NCI-H526 treated with DMSO at 0.1 percent for 48 hours (cell line): ENCODE data around the gene AARS2.
A peak's percentile ranks its signal among the peaks of the same experiment; 100 is the strongest.
"Not testable (repeated sequence)": the region's sequence is repeated elsewhere in the genome, so short reads cannot be mapped to it uniquely, and the experiment has no call there.

ENCODE experiments used
- DNase-seq: peaks from one replicate; lab custom pipeline; 2025; lab: John Stamatoyannopoulos, UW

The AARS2 gene

DNA sequence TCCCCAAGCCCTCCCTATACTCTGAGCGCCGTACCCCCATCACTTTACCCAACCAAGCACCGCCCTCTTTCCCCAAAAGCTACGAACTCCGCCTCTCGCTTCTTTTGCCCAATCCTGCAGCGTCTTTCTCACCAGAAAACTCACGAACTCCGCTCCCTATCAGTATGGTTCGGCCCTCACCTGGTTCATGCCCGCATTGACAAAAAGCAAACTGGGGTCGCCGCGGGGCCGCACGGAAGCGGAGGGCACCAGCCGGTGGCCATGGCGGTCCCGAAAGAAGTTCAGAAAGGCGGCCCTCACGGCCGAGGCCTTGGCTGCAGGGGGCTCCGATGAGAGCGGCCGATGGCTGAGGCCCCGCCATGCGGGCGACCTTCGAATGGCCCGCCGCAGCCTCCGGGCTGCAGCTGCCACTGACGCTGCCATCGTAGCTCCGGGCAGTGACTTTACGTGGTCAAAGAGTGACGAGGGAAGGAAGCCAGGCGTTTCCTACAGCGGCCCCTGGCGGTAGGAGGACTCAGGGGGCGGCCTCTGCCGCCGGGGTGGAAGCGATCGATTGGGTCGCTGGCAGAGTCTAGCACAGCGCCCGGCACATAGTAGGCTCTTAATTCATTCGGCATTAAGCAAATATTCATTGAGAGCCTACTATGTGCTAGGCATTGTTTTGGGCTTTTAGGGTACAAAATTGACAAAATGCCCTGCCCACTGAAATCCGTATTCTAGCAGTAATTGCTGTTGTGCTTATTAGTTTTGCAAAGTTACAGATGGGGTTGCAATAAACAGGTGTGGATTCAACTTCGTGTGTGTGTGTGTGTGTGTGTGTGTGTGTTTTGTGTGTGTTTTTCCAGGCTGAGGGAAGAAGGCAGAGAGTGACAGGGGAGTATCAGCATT lies at the start of gene AARS2:
Gene AARS2 (minus strand): TSS at position 447 of the 888 bp plus-strand sequence. CDS start 24 bp downstream, at position 423.
- peak; percentile 72 for DNase-seq

DNA sequence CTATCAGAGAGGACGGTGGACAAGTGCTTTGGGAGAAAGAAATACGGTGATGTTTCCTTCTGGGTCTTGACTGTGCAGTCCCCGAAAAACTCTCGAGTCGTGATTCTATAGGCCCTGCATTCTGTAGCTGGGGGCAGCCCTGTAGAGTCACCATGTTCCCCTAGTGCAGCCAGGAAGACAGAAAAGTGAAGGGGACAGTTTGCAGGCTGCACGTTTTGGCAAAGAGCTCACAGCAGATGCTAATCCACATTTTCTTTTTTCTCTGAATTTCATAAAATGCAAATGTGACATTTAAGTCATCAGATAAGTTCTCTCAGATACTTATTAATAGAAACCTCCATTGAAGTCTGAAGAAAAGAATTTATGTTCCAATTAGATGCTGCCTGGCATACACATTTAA lies 48.8 kb upstream of the AARS2 start:
- DNase-seq, result no peak

DNA sequence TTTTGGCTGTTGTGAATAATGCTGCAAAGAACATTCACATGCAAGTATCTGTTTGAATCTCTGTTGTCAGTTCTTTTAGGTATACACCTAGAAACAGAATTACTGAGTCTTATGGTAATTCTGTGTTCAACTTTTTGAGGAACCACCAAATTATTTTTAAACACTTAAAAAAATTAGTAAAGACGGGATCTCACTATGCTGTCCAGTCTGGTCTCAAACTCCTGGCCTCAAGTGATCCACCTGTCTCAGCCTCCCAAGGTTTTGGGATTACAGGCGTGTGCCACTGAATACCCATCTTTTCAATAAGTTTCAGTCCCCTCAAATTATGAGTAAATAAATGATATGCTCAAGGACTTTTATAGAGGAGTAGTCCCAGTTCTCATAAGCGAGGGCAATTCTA lies 46.8 kb upstream of the AARS2 start:
- DNase-seq, result no peak

DNA sequence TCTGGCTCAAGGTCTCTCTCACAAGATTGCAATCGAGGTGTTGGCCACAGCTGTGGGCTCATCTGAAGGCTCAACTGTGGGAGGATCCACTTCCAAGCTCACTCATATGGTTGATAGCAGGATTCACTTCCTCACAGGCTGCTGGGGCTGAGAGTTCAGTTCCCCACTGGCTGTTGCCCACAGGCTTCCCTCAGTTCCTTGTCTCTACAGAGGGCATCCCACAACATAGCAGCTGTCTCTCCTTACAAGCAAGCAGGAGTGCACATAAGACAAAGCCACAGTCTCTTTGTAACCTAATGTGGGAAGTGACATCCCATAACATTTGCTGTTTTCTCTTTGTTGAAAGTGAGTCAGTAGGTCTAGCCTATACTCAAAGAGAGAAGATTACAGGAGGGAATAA lies 43.3 kb upstream of the AARS2 start:
- DNase-seq, result no peak

DNA sequence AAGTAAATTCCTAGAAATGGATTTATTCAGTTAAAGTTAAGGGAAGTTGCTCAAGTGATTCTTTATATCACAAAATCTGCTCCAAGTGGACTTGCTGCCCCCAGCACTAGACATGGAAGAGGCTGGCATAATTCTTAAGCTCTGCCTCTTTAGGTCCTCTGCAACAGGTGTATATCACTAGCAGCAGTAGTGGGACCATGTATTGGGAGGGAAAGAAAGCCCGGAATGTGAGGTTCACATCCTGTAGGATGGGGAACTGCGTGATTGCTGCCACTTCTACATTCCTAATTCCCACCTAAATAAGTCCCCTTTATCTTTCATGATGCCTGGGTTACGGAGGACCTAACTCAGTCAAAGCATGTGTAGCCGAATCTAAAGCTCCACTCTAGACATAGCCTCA lies 42.5 kb upstream of the AARS2 start:
- no peak for DNase-seq

DNA sequence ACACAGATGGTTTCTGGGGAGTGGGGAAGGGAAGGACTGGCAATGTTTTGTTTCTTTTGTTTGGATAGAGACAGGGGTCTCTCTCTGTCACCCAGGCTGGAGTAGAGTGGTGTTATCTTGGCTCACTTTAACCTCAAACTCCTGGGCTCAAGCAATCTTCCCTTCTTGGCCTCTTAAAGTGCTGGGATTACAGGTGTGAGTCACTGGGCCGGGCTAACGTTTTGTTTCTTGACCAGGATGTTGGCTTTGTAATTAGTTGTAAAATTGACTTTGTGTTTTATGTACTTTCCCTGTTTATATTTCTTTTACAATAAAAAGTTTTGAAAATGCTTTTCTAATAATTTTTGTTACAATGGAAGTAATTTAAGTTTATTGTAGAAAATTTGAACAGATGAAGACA lies 40.2 kb upstream of the AARS2 start:
- no peak for DNase-seq

DNA sequence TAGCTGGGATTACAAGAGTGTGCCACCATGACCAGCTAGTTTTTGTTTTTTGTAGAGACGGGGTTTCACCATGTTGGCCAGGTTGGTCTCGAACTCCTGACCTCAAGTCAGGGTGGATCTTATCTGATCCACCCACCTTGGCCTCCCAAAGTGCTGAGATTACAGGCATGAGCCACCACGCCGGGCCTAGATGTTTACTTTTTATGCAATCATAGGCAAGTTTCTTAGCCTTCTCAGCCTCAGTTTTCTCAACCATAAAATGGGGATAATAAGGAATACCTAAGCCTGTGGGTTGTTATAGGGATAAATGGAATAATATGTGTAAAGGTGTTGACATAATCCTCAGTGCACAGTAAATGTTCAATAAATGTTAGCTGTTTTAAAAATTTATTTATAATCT lies 39.1 kb upstream of the AARS2 start:
- no peak for DNase-seq

DNA sequence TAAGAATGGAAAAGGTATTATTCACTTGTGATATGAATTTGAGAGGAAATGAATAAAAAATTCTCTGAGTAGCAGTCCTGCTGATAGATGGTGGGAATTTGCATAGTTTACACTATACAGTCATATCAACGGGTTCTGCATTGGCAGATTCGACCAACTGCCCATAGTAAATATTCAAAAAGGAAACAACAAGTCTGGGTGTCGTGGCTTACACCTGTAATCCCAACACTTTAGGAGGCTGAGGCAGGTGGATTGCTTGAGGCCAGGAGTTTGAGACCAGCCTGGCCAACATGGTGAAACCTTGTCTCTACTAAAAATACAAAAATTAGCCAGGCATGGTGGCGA lies 37.5 kb upstream of the AARS2 start:
- DNase-seq, result peak; percentile 50

DNA sequence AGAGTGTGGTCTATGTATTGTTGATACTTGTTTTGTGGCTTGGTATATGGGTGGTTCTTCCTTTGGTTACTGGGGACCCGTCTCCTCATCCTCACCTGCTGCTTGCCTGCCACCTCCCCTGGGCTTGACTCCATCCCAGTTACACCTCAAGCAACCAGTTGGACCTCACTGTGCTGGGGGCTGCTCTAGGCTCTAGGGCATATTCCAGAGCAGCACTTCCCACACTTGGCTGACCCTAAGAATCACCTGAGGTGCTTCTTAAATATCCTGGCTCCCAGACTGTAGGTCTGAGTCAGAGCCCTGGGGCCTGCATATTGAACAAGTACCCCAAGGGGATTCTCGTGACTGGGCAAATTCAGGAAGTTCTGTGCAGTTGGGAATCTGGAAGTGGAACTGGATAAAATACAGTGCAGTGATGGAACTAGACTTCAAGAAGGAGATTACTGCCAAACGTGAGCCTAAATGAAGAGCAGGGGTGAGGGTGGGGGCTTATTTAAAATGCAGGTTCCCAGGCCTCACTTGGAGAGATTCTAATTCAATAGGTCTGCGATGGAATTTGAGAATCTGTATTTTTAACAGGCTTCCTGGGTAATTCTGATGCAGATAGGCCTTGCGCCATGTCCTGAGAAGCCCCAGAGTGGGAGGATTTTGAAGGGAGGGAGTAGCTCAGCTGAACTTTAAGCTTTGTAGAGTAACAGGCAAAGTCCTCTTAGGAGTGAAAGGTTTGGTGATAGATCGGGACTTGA lies 36.9 kb upstream of the AARS2 start:
- no peak for DNase-seq

DNA sequence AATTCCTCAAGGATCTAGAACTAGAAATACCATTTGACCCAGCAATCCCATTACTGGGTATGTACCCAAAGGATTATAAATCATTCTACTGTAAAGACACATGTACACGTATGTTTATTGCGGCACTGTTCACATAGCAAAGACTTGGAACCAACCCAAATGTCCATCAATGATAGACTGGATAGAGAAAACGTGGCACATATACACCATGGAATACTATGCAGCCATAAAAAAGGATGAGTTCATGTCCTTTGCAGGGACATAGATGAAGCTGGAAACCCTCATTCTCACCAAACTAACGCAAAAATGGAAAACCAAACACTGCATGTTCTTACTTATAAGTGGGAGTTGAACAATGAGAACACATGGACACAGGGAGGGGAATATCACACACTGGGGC lies 33.7 kb upstream of the AARS2 start:
- DNase-seq, result not testable (repeated sequence)

DNA sequence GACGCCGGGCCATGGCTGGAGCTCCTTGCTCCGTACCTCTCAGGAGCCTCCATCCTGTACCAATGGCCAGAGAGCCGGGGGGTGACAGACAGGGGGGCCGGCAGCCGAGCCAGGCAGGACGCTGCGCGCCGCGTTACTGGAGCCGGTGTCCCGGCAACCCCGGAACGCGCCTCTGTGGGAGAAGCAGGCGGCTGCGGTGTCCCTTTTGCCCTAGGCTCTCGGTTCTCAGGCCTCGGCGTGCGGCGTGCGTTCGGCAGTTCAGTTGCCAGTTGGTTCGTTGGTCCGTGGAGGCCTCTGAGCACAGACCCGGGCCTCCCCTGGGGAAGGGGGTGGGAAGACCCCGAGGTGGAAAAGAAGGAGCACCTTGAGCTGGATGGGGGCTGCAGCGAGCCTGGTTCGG lies 29.3 kb upstream of the AARS2 start, which contains the start of gene SPATS1:
Gene SPATS1 (plus strand): TSS at position 162 of the 400 bp plus-strand sequence. CDS start 446 bp downstream, outside the sequence.
- no peak for DNase-seq

DNA sequence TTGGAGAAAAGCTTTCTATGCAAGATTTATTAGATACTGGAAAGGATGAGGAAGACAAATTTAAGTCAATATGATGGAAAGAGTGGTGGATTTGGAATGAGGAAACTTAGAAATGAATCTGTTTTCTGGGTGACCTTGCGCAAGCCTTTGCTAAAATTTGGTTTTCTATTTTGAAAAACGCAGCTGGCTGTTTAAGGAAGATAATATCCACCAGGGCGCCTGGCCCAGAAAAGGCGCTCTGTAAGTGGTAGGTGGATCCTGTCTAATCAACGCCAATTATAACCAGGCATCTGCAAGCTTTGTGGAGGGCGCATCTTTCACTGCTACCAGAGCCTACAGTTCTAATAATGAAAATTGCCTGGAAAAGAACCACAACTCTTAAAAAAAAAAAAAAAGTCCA lies 28.9 kb upstream of the AARS2 start:
- no peak for DNase-seq

DNA sequence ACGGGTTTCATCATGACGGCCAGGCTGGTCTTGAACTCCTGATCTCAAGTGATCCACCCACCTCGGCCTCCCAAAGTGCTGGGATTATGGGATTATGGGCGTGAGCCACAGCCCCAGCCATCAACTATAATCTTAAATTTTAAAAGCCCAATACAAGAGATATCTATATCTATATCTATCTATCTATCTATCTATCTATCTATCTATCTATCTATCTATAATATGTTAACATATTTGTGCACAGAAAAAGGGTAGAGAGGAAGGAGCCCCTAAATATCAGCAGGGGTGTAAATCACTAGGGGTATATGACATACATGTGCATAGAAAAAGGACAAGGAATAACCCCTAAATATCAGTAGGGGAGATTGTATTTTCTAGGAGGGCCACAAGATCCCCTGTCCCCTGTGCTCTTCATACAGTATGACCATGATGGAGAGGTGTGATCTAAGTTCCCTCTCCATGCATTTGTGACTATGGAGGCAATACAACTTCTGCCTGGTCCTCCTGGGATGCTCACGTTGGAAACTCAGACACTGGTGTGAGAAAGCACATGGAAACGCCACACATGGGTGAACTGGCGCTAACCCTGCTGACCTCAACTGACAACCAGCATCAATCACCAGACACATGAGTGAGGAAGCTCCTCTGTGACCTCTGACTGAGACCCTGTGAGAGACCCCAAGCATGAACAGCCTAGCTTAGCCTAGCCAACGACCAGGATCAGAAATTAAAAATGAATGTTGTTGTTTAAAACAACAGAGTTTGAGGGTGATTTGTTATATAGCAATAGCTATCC lies 28.1 kb upstream of the AARS2 start:
- DNase-seq, result no peak

DNA sequence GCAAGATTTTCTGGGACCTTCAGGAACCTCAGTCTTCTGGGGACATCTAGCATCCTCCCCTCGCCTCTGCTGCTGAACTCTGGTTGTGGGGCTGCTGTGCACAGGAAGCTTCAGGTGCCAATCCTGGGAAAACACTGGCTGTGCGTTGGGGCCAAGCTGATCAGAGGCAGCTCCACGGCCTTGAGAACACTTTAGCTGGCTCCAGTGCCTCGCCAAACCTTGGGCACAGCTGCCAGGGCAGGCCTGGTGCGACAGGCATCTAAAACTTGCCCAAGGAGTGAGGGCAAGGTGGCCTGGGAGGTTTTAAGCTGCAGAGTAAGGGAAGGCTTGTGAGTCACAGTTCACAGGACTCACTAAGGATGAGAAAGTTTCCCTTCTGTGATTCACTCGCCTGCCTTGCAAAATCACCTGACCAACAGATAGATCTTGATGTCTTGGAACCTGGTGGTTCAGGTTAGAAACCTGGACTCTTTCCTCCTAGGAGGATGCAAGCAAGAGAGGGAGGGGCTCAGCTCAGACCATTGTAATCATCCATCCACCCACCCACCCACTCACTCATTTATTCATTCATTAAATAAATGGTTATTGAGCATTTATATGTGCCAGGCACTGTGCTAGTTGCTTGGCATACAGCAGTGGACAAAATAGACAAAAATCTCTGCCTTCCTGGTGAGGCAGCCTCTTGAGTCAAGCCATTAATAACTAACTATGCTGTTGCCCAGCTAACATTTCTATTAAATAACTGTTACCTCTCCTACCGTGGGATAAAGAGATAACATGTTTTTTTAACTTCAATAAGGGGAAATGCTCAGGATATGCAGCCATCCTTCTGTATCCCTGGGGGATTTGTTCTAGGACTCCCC lies 26.8 kb upstream of the AARS2 start:
- no peak for DNase-seq

DNA sequence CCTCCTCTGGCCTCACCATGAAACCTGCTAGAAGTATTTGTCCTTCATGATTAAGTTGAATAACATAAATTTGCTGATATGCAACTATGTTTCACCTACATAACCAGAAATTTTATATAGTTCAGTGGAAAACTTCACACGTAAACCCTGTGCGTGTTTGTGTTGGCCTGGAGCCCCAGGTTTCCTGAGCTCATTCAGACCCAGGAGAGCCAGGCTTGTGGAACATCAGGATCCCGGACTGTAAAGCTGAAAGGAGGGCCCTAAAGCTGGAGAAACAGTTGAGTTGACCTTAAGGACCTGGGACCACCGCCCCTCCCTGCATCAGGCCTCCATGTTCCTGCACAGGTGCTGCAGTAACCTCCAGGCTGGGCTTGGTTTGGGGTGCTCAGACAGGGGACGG lies 26.2 kb upstream of the AARS2 start:
- no peak for DNase-seq

DNA sequence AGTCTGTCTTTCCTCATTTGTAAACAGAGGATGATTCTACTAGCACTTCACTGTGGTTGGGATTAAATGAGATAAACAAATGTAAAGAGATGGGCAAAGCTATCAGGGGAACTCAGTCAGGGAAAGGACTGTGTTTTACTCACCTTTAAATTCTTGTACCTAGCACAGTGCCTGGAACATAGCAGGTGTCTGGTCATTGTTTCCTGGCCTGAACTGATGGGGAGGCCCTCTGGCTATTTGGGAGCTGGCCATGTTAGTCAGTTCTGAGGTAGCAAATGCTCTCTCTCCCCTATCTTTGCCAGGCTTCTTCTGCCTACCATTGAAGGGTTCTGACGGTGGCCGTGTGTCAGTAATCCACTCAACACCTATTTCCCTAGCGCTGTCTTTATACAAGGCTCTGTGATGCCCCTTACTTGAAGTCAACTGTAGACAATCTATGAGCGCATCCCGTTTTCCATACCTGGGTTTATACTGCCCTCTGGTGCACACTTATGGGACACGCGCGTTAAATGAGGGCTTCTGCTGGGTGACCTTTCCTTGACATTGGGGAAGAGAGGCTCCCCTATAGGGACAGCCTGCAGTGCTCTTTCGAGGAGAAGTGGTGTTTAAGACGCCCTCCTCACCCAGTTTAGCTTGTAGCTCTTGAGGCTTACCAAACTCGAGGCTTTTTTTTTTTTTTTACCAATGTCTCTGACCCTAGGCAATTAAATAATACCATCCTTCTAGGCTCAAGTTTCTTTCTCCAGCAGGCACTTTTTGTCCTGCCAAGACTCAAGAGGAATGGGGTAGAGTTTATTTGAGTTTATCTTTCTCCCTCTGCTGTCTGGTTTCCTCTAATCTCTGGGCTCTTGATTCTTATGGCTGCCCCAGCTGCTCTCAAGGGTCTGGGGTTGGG lies 25.3 kb upstream of the AARS2 start:
- DNase-seq, result peak; percentile 47

DNA sequence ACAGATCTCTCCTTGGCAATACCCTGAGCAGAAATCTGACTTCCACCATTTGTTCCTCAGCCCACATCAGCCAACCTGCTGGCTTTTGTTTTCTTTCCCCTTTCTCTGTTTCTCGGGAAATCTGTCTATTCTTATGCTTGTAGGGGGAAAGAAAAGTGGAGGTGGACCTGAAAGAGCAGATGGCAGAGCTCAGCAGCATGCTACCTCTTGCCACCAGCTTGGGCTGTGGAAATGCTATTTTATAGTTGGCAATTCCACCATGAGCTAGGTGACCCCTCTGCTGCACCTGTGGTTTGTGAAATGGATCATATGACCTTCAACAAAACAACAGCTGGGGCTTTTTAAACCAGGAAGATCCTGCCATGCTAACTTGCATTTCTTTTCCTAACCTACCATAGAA lies 22.5 kb upstream of the AARS2 start:
- DNase-seq, result no peak

DNA sequence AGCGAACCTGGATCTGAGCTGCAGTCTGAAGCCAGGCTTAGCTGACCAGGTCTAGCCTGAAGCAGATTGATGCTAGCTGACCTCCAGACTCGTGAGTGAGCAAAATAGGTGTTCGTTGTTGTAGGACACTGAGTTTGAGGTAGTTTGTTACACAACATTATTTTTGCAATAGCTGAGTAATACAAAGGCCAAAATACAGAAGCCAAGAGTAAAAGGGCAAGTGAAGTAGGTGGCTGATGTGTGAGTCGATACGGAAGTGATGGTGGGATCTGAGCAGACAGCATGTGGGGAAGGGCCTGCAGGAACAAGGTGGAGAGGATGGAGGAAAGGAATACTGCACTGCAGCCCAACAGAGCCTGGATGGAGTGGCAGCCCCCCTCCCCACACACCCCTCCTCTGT lies 20.8 kb upstream of the AARS2 start:
- no peak for DNase-seq

DNA sequence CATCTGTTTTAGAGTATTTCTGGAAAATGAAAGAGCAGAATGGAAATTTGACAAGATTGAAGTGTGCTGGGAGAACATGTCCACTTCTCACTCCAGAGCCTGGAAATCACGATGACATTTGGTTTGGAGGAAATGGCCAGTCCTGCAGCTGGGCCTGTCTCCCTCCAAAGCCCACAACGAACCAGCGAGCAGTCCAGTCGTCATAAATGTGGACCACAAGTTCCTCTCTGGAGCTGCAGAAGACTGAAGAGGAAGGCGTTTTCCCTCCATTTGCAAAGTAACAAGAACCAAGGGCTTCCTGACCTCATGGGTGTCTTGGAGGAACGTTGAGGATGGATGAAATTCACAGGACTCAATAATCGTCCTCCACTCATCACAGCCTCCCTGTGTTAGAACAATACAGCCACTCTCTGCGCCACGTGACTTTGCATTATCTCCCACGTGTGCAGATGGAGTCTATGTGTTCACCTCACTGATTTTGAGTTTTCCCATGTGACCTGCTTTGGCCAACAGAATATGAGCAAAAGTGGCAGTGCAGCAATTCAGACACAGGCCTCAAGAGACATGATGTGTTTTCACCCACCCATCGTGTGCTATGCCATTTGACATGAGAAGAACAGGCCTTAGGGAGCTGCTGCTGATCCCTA lies 20.2 kb upstream of the AARS2 start:
- DNase-seq, result no peak

DNA sequence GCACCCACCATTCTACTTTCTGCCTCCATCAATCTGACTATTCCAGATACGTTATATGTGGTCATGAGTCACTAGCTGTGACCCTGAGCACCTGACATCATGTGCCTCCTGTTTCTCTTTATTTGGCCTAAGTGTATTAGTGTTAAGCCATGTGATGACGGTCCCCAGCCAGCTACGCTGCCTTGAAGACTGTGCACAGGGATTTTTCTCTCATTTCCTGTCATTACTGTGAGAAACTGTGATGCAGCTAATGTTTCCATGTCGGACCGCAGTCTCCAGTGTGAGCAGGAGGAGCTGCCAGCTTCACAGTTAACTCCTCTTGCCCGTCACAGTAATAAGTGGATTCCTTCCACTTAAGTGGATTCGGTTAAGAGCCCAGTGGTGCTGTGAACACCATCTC lies 19.4 kb upstream of the AARS2 start:
- DNase-seq, result no peak
